H1 (cell line): Measurements from ENCODE around the gene ZMYND12.

Source experiments
- EZH2 ChIP-seq: fragments of 200-600 bp; sonication (generic); IDR thresholded peaks from 2 replicates; pipeline ENCODE4 v1.7.1; 2012; ENCODE audit warnings: low read depth, mild to moderate bottlenecking, moderate library complexity, low read length, inconsistent platforms; ENCODE audit not compliant: severe bottlenecking
- JUND ChIP-seq: IDR thresholded peaks from 2 replicates; pipeline ENCODE4 v1.6.1; 2011; ENCODE audit warnings: mild to moderate bottlenecking, improper control_type of control experiment, low read length
- POLR2A ChIP-seq, 2 experiments: IDR thresholded peaks; 1 replicate in 1 of 2; 2 replicates in 1 of 2; pipeline ENCODE4 v1.6.1; 2011; ENCODE audit warnings: low read depth in 2 of 2, low read length in 2 of 2, mild to moderate bottlenecking in 2 of 2; ENCODE audit errors: control extremely low read depth in 1 of 2
- TF ChIP-seq, protein P1 (sequence below): IDR thresholded peaks from 2 replicates; pipeline ENCODE4 v1.6.1; 2012; ENCODE audit warnings: inconsistent platforms

DNA sequence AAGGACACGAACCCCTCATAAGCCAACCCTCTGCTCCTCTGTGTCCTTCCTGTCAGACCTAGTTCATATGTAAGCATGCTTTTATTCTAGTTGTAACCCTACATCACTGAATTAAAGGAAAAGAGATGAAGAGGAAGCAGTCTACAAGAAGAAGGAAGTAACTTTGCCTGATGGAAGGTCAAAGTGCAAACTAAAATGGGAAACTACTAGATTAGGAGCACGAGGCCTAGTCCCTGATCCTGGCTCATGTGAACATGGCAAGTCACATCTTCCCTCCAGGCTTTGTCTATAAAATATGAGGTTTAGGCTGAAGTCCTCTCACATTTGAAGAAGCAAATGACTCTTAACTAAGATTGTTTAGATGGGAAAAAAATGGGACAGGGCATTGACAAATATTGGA, 13.2 kb downstream of the ZMYND12 start:
- TF ChIP-seq EZH2 (no peak), JUND (no peak), POLR2A (IDR thresholded peaks at IDR 0.05; ENCODE audit: control extremely low read depth in 1 of 2, low read depth in 2 of 2, low read length in 2 of 2) (no peak)
- TF ChIP-seq, protein P1, sequence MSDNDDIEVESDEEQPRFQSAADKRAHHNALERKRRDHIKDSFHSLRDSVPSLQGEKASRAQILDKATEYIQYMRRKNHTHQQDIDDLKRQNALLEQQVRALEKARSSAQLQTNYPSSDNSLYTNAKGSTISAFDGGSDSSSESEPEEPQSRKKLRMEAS: no peak
